GM18519 (cell line): ENCODE results near the gene KLHL8.
"Not testable (repeated sequence)": the region's sequence is repeated elsewhere in the genome, so short reads cannot be mapped to it uniquely, and the experiment has no call there.

ENCODE experiments used
- ATAC-seq: cut with Tn5 transposase; IDR thresholded peaks from one replicate; pipeline ENCODE4 v1.9.1; 2021; ENCODE audit warnings: mild to moderate bottlenecking, moderate library complexity; ENCODE audit not compliant: unreplicated experiment, low FRiP score

KLHL8 gene

GRCh38 chr4:87185146-87185870 is 35.1 kb downstream of the KLHL8 start:
- no peak for ATAC-seq

GRCh38 chr4:87180767-87181166 is 39.7 kb downstream of the KLHL8 start:
- no peak for ATAC-seq

- no peak for ATAC-seq
Measured at GRCh38 chr4:87179751-87180150, 40.7 kb downstream of the KLHL8 start.

- ATAC-seq: no peak
Measured at GRCh38 chr4:87174672-87175071, 45.7 kb downstream of the KLHL8 start.

GRCh38 chr4:87171944-87172343 is 48.5 kb downstream of the KLHL8 start:
- ATAC-seq: no peak

GRCh38 chr4:87166296-87166854 is 54.0 kb downstream of the KLHL8 start:
- no peak for ATAC-seq

GRCh38 chr4:87165892-87166291 is 54.5 kb downstream of the KLHL8 start:
- ATAC-seq: no peak

GRCh38 chr4:87153078-87153870 is 67.1 kb downstream of the KLHL8 start:
- no peak for ATAC-seq

GRCh38 chr4:87152310-87153041 is 67.9 kb downstream of the KLHL8 start:
- no peak for ATAC-seq

GRCh38 chr4:87151730-87152129 is 68.7 kb downstream of the KLHL8 start:
- ATAC-seq: no peak

- no peak for ATAC-seq
Measured at GRCh38 chr4:87150498-87151261, 69.7 kb downstream of the KLHL8 start.

- ATAC-seq: no peak
Measured at GRCh38 chr4:87147116-87147515, 73.3 kb downstream of the KLHL8 start.

- not testable (repeated sequence) for ATAC-seq
Measured at GRCh38 chr4:87145934-87146333, 74.5 kb downstream of the KLHL8 start.

- no peak for ATAC-seq
Measured at GRCh38 chr4:87144356-87144755, 76.1 kb downstream of the KLHL8 start.

- no peak for ATAC-seq
Measured at GRCh38 chr4:87141428-87141827, 79.0 kb downstream of the KLHL8 start.

GRCh38 chr4:87134122-87134521 is 86.3 kb downstream of the KLHL8 start:
- no peak for ATAC-seq

GRCh38 chr4:87133183-87133582 is 87.2 kb downstream of the KLHL8 start:
- ATAC-seq: no peak

- ATAC-seq: no peak
Measured at GRCh38 chr4:87132035-87132434, 88.4 kb downstream of the KLHL8 start.

GRCh38 chr4:87130985-87131703 is 89.3 kb downstream of the KLHL8 start:
- ATAC-seq: no peak

GRCh38 chr4:87129681-87130080 is 90.7 kb downstream of the KLHL8 start:
- no peak for ATAC-seq
